Measurements from ENCODE around the gene IFNL4. TPM values are rescaled to one million over a fixed set of nuclear protein-coding genes. Genes with fewer than 3 reads are reported as not detected.
A peak's percentile ranks its signal among the peaks of the same experiment; 100 is the strongest.
"Not testable (repeated sequence)": the region's sequence is repeated elsewhere in the genome, so short reads cannot be mapped to it uniquely, and the experiment has no call there.

The IFNL4 gene
- total RNA-seq (2014; rRNA removed; shearing (Covaris generic)): not detected in 2 replicates

GRCh38 chr19:39248806-39249205 lies at the start of gene IFNL4:
Gene IFNL4, minus strand, starts transcription at chr19:39248856.
- DNase-seq (ENCODE audit: low read depth): no peak

GRCh38 chr19:39297931-39298634 lies 49.4 kb upstream of the IFNL4 start:
- DNase-seq (ENCODE audit: low read depth): no peak

DNA sequence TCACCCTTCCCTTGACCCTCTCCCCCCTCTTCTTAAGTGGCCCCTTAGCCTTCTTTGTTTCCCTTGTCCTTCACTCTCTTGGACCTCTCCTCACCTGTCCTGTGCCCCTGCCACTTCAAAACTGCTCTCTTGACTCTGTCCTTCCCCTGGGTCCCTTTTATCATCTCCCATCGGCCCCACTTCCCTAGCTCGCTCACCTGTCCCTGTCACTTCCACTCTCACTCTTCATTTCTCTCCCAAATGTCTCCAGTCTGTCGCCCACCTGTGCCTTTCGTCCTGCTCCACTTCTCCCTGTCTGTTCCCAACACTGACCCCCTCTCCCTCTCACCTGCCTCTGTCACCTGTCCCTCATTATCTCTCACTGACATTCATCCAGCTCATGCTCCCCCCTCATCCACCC lies 48.2 kb upstream of the IFNL4 start:
- no peak for DNase-seq (ENCODE audit: low read depth)

- no peak for DNase-seq (ENCODE audit: low read depth)
These were observed 47.5 kb upstream of the IFNL4 start, which contains the start of gene IFNL1 for GRCh38 chr19:39296055-39296645. Gene IFNL1, plus strand, starts transcription at chr19:39296407. Its CDS starts 15 bp downstream, at chr19:39296422.

- no peak for DNase-seq (ENCODE audit: low read depth)
These were observed 44.7 kb upstream of the IFNL4 start for GRCh38 chr19:39293394-39293793.

DNA sequence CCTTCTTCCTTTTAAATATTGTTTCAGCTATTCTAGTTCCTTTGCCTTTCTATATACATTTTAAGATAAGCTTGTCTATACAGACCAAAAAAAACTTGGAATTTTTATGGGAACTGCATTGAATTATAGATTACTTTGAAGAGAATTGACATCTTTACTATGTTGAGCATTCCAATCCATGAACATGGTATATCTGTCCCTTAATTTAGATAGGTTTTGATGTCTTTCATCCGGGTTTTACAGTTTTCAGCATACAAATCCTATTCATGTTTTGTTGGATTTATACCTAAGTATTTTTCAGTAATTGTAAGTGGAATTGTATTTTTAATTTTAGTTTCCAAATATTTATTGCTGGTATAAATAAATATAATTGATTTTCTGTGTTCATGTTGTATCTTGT lies 35.4 kb upstream of the IFNL4 start:
- DNase-seq (ENCODE audit: low read depth): no peak

- DNase-seq (ENCODE audit: low read depth): no peak
These were observed 33.4 kb upstream of the IFNL4 start for GRCh38 chr19:39282021-39282420.

DNA sequence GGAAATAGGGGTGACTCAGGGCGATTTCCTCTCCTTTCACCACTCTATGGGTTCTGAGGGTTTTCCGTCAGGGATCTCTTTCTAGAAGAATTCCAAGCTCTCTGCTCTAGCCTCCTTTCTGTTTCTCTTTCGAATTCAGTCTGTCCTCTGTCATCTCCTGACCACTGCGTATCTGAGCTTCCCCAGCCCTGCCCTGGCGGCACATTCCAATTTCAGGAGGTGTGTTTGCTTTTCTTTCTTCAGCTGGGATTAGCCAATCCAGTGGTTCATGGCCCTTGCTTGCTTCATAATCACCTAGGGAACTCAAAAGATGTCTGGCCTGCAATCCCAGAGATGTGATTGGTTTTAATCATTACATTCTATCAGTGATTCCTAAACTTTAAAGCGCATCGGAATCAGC lies 28.9 kb upstream of the IFNL4 start:
- DNase-seq (ENCODE audit: low read depth): peak; percentile 47

DNA sequence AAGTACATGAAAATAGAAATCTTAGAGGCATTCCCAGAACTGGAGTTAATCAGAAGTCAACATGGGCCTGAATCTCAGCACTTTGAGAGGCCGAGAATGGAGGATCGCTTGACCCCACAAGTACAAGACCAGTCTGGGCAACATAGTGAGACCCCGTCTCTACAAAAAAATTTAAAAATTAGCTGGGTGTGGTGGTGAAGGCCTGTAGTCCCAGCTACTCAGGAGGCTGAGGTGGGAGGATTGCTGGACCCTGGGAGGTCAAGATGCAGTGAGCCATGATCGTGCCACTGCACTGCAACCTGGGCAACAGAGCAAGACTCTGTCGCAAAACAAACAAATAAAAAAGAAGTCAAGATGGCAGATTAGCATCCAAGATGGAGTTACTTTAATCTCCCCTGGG lies 28.1 kb upstream of the IFNL4 start:
- DNase-seq (ENCODE audit: low read depth): no peak

GRCh38 chr19:39275578-39275977 lies 26.9 kb upstream of the IFNL4 start:
- no peak for DNase-seq (ENCODE audit: low read depth)

DNA sequence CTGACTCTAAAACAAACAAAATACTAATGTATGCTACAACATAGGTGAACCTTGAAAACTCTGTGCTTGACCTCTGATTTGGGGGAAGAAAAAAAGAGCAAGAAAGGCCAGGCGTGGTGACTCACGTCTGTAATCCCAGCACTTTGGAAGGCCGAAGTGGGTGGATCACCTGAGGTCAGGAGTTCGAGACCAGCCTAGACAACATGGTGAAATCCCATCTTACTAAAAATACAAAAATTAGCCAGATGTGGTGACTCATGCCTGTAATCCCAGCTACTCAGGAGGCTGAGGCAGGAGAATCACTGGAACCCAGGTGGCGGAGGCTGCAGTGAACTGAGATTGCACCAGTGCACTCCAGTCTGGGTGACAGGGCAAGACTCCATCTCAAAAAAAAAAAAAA lies 25.2 kb upstream of the IFNL4 start:
- not testable (repeated sequence) for DNase-seq (ENCODE audit: low read depth)

- DNase-seq (ENCODE audit: low read depth): no peak
These were observed 21.6 kb upstream of the IFNL4 start for GRCh38 chr19:39270036-39270871.

GRCh38 chr19:39269369-39269768 lies 20.7 kb upstream of the IFNL4 start:
- not testable (repeated sequence) for DNase-seq (ENCODE audit: low read depth)

DNA sequence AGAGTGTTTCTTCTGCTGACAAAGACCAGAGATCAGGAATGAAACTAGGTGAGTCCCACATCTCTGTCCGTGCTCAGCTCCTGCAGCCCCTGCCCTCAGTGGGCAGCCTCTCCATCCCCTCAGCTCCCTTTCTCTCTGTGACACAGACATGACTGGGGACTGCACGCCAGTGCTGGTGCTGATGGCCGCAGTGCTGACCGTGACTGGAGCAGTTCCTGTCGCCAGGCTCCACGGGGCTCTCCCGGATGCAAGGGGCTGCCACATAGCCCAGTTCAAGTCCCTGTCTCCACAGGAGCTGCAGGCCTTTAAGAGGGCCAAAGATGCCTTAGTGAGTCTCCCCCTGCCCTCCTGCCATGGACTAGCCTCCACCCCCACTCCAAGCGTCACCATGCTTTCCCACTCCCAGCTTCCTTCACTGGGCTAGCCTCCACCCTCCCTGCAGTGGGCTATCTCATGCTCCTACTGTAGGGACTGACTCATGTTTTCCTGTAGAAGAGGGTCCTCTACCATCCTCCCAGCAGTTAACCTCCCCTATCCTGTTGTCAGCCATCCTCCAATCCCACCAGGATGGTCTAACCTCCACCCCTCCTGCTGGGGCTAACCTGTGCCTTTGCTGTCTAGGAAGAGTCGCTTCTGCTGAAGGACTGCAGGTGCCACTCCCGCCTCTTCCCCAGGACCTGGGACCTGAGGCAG lies 20.0 kb upstream of the IFNL4 start:
- not testable (repeated sequence) for DNase-seq (ENCODE audit: low read depth)

GRCh38 chr19:39268085-39268484 lies 19.4 kb upstream of the IFNL4 start, which contains the start of gene IFNL2:
Gene IFNL2, plus strand, starts transcription at chr19:39268396. Its CDS starts 173 bp downstream, at chr19:39268569.
- DNase-seq (ENCODE audit: low read depth): not testable (repeated sequence)

- no peak for DNase-seq (ENCODE audit: low read depth)
These were observed 16.8 kb upstream of the IFNL4 start for GRCh38 chr19:39265321-39265916.

DNA sequence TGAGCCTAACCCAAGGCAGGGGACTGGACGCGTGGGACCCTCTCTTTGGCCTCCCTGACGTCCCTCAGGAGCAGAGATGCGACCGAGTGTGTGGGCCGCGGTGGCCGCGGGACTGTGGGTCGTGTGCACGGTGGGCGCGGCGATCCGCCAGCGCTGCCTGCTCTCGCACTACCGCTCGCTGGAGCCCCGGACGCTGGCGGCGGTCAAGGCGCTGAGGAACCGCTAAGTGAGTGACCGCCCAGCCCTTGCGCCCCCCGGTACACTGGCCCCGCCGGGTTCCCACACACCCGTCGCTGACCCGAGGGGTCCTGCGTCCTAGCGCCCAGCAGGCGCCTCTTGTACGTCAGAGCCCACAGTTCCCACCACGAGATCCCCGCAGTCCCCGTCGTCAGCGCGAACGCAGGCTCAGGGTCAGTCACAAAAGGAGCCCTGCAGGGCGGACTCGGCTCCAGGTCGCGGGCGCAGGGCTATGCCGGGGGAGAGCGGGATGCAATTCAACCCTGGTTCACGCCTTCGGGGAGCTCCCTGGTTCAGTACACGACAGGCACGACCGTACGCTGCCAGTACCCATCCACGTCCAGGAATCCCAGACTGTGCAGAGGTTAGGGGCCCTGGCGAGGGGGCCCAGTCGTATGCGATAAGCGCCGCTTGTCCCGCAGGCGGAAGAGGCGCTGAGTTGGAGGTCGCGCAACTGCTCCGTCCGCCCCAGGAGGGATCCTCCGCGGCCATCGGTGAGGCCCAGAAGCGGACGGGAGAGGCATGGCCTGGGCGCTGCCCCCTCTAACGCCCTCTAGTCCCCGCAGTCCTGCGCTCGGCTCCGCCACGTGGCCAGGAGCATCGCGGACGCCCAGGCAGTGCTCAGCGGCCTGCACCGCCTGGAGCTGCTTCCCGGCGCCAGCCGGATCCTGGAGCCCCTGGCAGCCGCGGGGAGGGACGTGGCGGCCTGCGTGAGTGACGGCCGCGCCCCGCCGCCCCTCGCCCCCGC lies 15.9 kb upstream of the IFNL4 start:
- DNase-seq (ENCODE audit: low read depth): no peak

- no peak for DNase-seq (ENCODE audit: low read depth)
These were observed 15.3 kb upstream of the IFNL4 start for GRCh38 chr19:39263912-39264305.

DNA sequence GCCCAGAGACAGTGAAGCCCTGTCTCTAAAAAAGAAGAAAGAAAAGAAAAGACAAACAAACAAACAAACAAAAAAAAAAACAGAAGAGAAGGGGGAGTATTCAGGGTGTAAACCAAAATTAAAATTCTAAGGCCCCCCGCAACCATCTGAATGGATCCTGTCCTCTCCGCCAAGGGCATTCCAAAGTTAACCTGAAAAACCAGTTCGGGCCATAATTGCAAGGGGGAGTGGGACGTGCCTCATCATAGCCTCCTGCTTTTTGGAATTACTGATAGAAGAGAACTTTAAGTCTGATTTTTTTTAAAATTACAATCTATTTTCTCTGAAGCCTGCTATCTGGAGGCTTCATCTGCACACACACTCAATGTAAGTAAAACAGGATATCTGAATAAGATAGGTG lies 13.8 kb upstream of the IFNL4 start:
- no peak for DNase-seq (ENCODE audit: low read depth)

DNA sequence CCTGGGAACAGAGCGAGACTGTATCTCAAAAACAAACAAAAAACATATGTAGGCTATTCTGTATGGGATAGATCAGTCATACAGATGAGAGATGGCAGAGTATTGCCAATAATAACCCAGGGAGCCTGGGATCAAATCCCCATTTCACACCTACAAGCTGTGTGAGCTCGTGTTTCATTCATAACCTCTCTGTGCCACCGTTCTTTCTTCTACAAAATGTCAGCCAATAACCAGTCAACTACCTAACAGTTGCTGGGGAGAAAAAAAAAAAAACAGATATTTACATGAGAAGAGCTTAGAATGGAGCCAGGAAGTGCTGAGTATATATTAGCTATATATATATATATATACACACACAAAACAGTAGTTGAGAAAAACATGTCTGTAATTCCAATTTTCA lies 13.0 kb upstream of the IFNL4 start:
- no peak for DNase-seq (ENCODE audit: low read depth)

Measured in RPMI7951 (cell line).